HG02588 (cell line): Measurements from ENCODE around the gene MAP4.

ENCODE experiments used
- ATAC-seq: cut with Tn5 transposase; IDR thresholded peaks from one replicate; pipeline ENCODE4 v1.9.1; 2021; ENCODE audit warnings: mild to moderate bottlenecking, moderate library complexity; ENCODE audit not compliant: unreplicated experiment

The MAP4 gene

DNA sequence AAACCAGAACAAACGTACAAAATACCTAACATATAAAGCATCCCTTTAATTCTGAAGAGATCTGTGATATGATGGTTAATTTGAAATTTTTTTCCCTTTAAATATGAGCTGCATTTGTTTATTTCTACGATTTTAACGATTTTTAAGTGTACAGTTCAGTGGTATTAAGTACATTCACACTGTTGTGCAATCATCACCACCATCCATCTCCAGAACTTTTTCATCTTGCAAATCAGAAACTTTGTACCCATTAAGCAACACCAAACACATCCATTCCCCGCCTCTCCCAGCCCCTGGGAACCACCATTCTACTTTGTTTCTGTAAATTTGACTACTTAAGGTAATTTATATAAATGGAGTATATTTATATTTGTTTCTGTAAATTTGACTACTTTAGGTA lies 51.5 kb downstream of the MAP4 start:
- no peak for ATAC-seq

DNA sequence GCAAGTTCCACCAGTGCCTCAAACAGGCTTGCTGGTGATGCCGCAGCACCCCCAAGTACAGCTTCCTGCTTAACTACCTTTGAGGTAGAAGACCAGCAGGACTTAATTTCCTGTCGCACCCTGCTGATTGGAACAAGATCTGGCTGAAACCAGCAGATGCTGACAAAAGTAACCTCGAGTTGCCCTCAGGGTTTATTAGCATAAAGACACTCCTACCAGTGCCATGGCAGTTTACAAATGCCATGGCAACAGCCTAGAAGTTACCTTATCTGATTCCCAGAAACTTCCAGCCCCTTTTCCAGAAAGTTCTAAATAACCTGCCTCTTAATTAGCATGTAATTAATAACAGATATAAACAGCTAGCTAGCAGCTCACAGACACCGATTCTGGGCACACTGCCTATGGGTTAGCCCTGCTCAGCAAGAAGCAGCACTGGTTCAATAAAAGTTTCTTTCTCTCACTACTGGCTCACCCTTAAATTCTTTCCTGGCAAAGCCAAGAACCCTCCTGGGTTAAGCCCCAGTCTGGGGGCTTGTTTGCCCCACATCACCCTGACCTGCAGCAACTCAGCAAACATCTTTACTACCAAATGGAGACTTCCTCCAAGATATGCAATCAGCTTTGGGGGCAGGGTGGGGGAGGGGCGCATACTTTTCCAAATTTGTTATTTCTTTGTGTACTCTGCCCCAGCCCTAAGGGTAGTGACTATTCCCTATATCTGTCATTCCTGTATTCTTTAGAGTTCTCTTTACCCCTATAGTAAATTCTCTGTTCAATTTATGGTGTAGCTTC lies 54.2 kb downstream of the MAP4 start:
- no peak for ATAC-seq

DNA sequence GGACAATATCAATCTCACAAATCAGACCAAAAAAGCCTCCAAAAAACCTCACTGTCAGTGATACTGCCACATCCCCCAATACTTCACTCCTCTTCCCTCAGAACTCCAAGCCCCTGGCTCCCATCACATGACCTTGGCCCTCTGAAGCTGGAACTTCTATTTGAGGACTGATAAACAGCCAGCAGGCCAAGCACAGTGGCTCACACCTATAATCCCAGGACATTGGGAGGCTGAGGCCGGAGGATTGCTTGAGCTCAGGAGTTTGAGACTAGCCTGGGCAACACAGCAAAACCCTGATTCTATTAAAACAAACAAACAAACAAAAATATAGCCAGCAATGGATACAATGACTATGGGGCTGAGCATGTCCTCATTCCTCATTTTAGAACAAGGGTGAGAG lies 55.2 kb downstream of the MAP4 start:
- ATAC-seq, result no peak

DNA sequence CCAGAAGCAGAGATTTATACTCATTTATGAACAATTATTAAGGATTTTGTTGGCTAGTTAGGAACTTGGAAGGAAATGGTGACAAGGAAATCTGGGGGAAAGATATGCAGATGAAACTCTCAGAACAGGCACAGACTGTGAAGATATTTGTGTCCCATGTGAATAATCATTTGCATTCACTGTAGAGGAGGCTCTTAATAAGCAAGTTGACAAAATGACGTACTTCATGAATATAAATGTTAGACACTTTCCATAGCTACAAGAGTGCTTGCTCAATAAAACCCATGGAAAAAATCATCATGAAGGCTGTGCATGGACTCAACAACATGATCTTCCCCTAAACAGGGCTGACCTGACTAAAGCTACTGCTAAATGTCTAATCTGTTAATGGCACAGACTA lies 59.7 kb downstream of the MAP4 start:
- no peak for ATAC-seq

DNA sequence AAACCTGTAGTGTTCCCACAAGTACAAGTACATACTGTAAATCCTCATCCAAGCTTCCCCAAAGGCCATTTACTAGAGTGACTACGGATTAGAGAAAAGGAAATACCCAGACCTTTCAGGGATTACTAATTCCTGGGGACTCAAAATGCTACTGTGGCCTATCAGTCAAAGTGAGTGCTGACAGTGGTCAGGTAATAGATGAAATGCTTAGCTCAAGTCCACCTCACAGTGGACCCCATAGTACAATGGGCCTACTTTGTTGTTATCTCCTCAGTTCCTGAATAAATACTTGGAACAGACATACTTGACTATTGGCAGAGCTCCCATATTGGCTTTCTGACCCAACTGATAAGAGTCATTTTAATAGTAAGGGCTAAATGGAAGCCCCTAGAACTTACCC lies 61.6 kb downstream of the MAP4 start:
- ATAC-seq, result no peak

DNA sequence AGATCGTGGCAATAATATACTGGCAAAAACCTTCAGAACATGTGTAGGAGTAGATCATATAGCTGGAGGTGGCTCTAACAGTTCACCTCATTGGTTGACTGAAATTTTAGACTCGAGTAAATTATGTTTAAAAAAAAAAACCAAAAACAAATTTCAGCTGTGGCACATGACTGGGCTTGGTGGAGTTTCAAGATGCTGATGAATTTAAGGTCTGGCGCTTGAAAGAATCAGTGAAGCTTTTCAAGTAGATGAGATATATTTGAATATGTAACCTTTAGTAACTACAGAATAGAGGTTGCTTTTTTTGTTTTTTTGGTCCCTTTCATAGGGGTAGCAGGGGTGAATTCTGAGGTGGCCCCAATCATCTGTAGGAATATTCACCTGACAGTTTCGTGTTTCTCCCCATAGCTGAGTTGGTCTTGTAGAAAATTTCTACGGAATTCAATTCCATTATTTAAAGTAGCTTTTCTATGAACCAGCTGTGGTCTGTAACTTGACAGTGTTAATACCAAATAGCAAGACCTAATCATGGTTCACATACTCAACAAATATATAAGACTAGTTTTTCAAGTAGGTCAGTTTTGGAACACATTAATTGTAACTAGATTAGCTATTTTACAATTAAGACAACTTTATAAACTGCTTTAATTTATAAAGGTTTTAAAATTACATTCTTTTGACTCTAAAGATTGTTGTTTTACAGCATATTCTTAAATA lies 65.6 kb downstream of the MAP4 start:
- no peak for ATAC-seq

DNA sequence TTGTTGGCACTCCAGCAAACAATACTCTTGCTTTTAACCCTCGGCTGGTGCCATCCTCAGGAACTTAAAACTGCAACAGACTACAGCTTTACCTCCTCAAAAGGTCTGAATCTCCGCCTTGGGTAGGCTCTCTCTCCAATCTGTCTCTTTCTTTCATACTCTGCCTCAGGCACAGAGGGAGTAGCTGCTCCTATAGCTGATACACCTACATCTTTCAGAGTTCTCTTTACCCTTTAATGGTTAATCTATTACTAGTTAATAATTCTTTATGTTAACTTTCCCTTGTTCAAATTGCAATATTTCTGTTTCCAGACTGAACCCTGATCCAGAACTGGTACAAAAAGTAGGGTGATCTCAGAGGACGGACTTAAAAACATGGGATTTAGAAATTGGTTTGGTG lies 66.2 kb downstream of the MAP4 start:
- ATAC-seq, result no peak

DNA sequence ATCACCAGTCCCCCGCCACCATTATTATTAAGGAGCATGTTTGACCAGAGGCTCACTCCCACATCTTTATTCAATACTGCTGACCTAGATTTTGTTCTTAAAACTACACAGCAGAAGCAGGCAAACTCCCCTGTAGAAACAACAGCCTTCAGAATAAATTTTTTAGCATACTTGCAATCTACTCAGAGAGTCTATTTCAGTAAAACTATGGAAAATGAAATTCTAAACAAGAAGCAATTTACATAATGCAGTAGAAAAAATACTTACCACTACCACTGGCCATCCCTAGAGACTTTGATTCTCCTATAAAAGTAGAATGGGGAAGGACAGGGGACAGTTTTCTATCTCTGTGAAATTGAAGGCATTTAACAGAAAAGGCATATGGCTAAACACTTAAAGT lies 76.0 kb downstream of the MAP4 start:
- no peak for ATAC-seq

DNA sequence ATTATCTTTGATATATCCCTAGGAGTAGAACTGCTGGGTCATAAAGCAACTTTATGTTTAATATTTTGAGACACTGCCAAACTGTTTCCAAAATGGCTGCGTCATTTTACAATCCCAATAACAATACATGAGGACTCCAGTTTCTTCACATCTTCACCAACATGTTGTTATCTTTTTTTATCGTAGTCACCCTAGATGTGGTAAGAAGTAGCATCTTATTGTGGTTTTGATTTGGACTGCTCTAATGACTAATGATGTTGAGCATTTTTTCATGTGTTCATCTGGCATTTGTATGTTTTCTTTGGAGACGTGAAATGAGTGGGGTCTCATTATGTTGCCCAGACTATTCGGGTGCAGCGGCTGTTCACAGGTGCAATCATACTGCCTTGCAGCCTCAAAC lies 83.8 kb downstream of the MAP4 start:
- no peak for ATAC-seq

DNA sequence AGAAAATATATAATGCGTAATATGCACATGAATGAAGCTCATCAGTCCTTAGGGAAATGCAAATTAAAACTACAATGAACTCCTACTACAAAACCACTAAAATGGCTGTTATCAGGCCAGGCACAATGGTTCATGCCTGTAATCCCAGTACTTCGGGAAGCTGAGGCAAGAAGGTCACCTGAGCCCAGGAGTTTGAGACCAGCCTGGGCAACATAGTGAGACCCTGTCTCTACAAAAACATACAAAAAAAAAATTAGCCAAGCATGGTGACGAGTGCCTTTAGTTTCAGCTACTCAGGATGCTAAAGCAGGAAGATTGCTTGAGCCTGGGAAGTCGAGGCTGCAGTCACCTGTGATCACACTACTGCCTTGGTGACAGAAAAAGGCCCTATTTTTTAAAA lies 85.2 kb downstream of the MAP4 start:
- no peak for ATAC-seq

DNA sequence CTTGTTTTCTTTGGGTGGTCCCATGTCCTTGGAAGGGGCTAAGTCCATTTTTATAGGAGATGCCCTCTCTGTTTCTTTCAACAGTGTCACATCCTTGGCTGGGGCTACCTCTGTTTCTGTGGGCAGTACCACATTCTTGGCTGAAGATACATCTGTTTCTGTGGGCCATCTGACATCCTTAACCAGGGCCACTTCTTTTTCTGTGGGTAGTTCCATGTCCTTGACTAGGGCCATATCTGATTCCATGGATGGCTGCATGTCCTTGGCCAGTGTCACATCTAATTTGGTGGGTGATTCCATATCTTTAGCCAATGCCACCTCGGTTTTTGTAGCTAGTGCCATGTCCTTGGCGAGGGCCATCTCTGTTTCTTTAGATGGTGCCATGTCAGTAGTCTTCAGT lies 99.5 kb downstream of the MAP4 start:
- ATAC-seq, result no peak

DNA sequence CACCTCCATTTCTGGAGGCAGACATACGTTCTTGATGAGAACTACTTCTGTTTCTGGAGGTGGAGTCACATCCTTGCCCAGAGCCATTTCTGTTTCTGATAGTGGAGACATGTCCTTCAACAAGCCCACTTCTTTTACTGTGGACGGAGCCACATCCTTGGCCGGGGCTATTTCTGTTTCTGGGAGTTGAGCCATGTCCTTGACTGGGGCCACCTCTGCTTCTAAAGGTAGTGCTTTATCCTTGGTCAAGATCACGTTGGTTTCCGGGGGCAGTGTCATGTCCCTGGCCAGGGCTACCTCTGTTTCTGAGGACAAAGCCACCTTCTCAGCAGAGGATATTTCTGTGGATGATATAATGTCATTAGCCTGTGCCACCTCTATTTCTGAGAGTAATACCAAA lies 100.0 kb downstream of the MAP4 start:
- ATAC-seq, result no peak

DNA sequence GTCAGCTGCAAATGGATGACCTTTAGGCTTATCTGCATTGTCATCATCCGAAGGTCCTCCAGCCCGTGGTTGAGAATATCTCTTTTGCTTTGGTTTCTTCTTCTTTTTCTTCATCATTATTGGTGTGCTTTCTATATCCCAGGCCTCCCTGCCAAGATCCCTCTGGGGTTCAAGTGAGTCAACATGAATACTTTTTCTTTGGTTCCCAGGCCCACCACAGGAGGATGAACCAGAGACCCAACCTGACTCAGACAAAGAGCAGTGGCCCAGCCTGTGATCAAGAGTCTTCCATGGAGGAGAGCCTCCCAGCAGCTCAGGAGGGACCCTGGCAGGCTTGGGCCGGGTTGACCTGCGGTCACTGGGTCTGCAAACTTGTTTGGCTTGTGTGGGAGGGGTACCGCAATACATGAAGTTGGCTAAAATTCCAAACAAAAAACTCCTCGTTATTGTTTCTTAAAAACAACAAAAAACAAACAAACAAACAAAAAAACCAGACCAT lies 104.2 kb downstream of the MAP4 start:
- no peak for ATAC-seq

DNA sequence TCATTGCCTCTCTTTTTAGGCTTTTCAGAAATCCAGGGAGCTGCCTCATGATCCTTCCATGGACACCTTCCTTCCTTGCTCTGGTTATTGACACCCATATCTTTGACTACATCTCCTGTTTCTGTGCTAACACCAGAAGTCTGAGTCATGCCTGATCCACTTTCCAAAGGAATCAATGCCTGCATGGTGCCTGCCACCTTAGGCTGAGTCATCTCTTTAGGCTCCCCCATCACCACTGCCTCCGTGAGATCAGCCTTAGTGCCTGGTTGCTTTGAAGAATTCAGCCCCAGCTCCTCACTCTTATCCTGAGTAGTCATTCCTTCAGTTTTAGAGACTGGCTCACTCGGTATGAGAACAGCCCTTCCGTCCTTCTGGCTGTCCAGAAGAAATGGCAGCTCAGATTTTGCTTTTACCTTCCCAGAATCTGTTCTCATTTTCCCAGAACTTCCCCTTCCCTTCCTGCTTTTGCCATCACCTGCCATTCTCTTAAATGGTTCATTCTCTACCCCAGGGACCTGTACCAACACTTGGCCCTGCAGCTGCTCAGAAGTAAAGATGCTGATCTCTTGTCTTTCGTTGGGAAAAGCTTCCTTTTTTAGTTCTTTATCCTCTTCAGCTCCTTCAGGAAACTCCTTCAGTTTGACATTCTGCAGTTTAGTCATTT lies 105.3 kb downstream of the MAP4 start:
- ATAC-seq, result no peak

DNA sequence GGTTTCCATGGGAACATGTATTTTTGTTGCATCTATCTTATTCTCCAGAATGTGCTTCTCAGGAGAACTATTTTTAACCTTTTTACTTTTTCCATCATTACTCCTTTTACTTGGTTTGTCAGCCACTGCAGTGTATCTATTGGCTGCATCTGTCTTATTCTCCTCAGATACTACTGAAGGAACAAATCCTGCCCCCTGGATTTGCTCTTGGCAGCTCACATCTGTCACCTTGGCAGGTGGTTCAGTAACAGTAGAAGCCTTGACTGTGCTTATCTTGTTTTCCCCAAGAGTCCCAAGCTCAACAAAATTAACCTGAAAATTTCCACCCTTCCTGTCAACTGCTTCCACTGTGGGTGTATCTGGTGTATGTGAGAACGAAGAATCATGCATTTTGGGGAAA lies 106.0 kb downstream of the MAP4 start:
- ATAC-seq, result no peak

DNA sequence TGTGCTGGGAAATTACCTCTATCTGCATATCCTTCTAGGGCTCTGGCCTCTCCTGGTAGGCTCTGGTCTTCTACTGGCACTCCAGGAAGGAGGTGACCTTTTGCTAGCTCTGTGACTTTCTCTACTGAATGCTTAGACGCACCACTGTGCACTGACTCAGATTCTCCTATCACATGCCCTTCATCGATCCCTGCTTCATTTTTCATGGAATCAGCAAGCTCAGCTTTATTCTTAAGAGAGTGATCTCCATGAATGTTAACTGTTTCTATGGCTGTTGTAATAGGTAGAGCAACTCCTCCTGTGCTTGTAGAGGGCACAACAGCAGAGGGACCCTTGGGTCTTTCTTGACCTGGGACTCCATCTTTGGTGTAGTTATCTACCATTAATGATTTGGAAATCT lies 106.6 kb downstream of the MAP4 start:
- no peak for ATAC-seq

DNA sequence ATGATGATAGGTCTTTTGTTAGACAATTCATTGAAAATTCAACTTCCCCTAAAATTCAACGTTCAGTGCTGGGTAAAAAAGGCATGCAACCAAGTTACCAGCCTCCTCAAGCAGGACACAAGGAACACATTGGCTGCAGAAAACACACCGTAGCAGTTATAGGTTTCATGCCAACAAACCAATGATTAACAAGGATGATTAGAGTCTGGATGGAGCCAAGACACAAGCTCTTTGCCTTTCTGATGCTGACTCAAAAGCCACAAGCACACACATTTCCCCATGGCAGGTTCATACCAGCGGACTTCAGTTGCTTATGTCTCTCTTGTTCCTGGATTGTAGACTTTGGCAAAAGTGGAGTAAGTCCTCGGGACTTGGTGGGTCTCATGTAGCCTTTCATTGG lies 107.5 kb downstream of the MAP4 start:
- ATAC-seq, result no peak

DNA sequence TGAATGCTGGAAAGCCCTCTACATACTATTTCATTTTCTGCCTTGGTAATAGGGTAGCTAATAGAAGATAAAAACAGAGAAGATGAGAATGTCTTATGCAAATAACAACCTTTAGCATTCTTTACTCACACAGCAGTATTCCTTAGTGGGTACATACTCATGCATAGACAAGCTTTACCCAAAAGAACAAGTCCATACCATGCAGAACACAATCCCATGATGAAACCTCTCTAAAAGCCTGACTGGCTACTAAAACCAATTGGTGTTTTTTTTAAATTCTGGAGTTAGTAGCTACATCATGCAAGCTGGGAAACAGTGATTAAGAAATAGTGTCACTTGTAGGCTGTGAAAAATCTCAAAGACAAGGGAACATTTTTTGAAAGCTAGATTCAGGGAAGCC lies 108.4 kb downstream of the MAP4 start:
- ATAC-seq, result no peak

DNA sequence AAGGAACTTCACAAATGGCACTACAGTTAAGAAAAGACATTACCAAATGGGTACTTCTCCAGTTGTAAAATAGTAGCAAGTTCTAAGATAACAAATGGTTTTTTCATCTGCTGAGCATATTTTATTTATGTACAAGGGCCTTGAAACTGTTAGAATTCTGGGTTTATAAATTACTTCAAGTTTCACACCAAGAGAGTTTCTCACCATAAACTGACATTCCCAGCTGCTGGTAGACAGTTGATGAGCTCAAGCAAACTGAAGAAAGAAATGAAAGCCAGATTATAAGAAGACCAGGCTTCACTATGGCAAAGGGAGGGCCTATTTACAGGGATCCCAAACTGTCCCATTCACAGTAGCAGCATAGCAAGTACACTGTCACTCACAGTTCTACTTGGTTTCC lies 113.5 kb downstream of the MAP4 start:
- no peak for ATAC-seq

DNA sequence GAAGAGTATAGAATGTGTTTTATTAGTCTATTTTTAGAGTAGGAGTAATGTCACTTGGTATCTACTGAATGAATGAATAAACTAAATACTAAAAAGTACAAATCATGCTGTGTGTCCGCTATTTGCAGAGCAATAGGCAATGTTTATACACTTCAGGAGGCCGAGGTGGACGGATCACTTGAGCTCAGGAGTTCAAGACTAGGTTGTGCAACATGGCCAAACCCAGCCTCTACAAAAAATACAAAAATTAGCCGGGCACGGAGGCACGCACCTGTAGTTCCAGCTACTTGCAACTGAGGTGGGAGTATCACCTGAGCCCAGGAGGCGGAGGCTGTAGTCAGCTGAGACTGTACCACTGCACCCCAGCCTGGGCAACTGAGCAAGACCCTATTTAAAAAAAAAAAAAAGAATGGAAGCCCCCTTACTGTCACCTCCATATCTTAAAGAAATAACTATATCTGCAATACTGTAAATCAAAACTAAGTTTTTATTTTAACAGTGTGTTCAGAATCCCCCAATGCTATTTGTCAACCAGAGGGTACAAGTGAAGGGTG lies 114.9 kb downstream of the MAP4 start:
- no peak for ATAC-seq

DNA sequence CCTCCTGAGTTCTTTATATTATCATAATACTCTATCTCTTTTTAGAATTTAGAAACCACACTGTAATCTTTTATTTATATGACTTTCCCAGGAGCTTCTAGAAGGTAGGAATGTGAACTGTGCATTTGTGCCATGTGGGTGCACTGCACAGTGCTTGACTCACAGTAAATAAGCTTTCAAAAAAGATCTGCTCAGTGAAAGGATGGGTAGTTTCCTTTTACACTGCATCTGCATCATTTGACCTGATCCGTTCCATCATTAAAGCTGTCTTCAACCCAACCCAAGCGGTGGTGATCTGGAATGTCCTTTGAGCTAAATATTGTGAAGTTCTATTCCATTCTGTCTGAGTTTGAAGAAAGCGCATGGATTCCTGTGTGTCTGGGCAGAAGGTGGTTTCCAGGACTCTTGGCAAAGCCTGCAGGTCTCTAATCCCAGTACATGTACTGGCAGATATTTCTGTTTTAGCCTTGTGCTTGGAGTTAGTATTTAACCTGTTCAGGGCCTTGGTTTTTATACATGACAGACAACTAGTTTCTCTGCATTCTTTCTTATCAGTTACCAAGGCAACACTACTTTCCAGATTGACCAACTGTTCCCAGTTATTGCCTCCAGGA lies 116.6 kb downstream of the MAP4 start:
- ATAC-seq, result no peak
